Right lobe of liver (tissue), 4 donors: Measurements from ENCODE around the gene CGB5.

Experiments used
- CTCF ChIP-seq, 4 donors: fragments of 200-600 bp in 3 of 4; fragments of 450-650 bp in 1 of 4; IDR thresholded peaks; one replicate each; pipeline versions ENCODE4 v1.5.1 to v1.8.0; 2016 to 2022; ENCODE audit warnings: antibody characterized with exemption in 4 of 4, mild to moderate bottlenecking in 2 of 4
- POLR2A ChIP-seq: fragments of 450-650 bp; IDR thresholded peaks from one replicate; pipeline ENCODE4 v1.6.1; 2017; ENCODE audit warnings: antibody characterized with exemption, mild to moderate bottlenecking
- donor health status: DM: no; HTN: no; CAD: no.
- donor health status: DM: no; HTN: no; CAD: no.
- donor health status: DM: no; HTN: yes; CAD: no.

- TF ChIP-seq CTCF (IDR thresholded peaks at IDR 0.05), result no peak
- TF ChIP-seq POLR2A, result no peak
These were observed 20.5 kb downstream of the CGB5 start for GRCh38 chr19:49064029-49064629.
